ENCODE data around the gene RGMA.

DNA sequence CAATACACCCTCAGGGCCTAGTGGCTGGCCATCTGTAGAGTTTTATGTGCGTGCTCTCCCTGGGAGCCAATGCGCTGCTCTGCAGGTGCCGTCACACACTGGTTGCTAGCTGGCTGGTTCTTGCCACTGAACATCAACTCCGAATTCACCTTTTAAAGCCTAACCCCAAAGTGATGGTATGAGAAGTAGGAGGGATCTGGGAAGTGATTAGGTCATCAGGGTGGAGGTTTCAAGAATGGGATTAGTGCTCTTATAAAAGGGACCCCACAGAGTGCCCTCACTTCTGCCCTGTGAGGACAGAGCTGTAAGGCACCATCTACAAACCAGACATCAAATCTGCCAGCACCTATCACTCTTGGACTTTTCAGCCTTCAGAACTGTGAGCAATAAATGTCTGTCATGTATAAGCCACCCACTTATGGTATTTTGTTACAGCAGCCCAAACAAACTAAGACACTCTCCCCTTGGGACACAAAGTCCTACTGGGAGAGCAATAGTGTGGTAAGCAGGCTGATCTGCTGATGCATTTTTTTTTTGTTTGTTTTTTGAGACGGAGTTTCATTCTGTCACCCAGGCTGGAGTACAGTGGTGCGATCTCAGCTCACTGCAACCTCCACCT, 20.3 kb downstream of the RGMA start:
- no peak for TF ChIP-seq EZH2 (IDR thresholded peaks at IDR 0.05; ENCODE audit: borderline replicate concordance)
- TF ChIP-seq, protein P1, sequence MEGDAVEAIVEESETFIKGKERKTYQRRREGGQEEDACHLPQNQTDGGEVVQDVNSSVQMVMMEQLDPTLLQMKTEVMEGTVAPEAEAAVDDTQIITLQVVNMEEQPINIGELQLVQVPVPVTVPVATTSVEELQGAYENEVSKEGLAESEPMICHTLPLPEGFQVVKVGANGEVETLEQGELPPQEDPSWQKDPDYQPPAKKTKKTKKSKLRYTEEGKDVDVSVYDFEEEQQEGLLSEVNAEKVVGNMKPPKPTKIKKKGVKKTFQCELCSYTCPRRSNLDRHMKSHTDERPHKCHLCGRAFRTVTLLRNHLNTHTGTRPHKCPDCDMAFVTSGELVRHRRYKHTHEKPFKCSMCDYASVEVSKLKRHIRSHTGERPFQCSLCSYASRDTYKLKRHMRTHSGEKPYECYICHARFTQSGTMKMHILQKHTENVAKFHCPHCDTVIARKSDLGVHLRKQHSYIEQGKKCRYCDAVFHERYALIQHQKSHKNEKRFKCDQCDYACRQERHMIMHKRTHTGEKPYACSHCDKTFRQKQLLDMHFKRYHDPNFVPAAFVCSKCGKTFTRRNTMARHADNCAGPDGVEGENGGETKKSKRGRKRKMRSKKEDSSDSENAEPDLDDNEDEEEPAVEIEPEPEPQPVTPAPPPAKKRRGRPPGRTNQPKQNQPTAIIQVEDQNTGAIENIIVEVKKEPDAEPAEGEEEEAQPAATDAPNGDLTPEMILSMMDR (IDR thresholded peaks at IDR 0.05; ENCODE audit: poor library complexity), result no peak
